HEK293 (cell line): ENCODE data around the gene AGRN.

Experiments
- GFI1B ChIP-seq: fragments of 450-650 bp; formaldehyde crosslinking; IDR thresholded peaks from 2 replicates; pipeline ENCODE4 v1.5.1; 2016; ENCODE audit warnings: missing biosample characterization, missing genetic modification characterization
- GLIS1 ChIP-seq: fragments of 450-650 bp; formaldehyde crosslinking; IDR thresholded peaks from 2 replicates; pipeline ENCODE4 v1.5.1; 2016; ENCODE audit warnings: missing biosample characterization, missing genetic modification characterization
- REPIN1 ChIP-seq: fragments of 450-650 bp; formaldehyde crosslinking; IDR thresholded peaks from 2 replicates; pipeline ENCODE4 v1.5.1; 2017; ENCODE audit warnings: missing biosample characterization, missing genetic modification characterization, low read depth
- SP2 ChIP-seq: fragments of 450-650 bp; formaldehyde crosslinking; IDR thresholded peaks from 2 replicates; pipeline ENCODE4 v1.5.1; 2016; ENCODE audit warnings: missing biosample characterization, missing genetic modification characterization
- TRIM28 ChIP-seq: IDR thresholded peaks from 2 replicates; pipeline ENCODE4 v1.6.1; 2011; ENCODE audit warnings: low read length, control low read depth, borderline replicate concordance
- ZBTB1 ChIP-seq: fragments of 450-650 bp; formaldehyde crosslinking; IDR thresholded peaks from 2 replicates; pipeline ENCODE4 v1.5.1; 2016; ENCODE audit warnings: missing biosample characterization, missing genetic modification characterization
- ZNF138 ChIP-seq: fragments of 450-650 bp; formaldehyde crosslinking; IDR thresholded peaks from 2 replicates; pipeline ENCODE4 v1.5.1; 2016; ENCODE audit warnings: missing biosample characterization, missing genetic modification characterization, borderline replicate concordance
- ZNF175 ChIP-seq: fragments of 450-650 bp; formaldehyde crosslinking; IDR thresholded peaks from 2 replicates; pipeline ENCODE4 v1.5.1; 2016; ENCODE audit warnings: missing biosample characterization, missing genetic modification characterization
- ZNF266 ChIP-seq: fragments of 450-650 bp; formaldehyde crosslinking; IDR thresholded peaks from 2 replicates; pipeline ENCODE4 v1.5.1; 2016; ENCODE audit warnings: missing biosample characterization, missing genetic modification characterization, low read depth
- ZNF292 ChIP-seq: fragments of 450-650 bp; formaldehyde crosslinking; IDR thresholded peaks from 2 replicates; pipeline ENCODE4 v1.5.1; 2016; ENCODE audit warnings: low read depth, missing biosample characterization, missing genetic modification characterization, borderline replicate concordance
- ZNF350 ChIP-seq: fragments of 450-650 bp; formaldehyde crosslinking; IDR thresholded peaks from 2 replicates; pipeline ENCODE4 v1.5.0; 2017; ENCODE audit warnings: missing biosample characterization, mild to moderate bottlenecking, missing genetic modification characterization
- ZNF473 ChIP-seq: fragments of 450-650 bp; formaldehyde crosslinking; IDR thresholded peaks from 2 replicates; pipeline ENCODE4 v1.5.1; 2017; ENCODE audit warnings: missing biosample characterization, missing genetic modification characterization
- ZNF548 ChIP-seq: fragments of 450-650 bp; formaldehyde crosslinking; IDR thresholded peaks from 2 replicates; pipeline ENCODE4 v1.5.1; 2016; ENCODE audit warnings: missing biosample characterization, missing genetic modification characterization
- ZNF600 ChIP-seq: fragments of 450-650 bp; formaldehyde crosslinking; IDR thresholded peaks from 2 replicates; pipeline ENCODE4 v1.5.1; 2016; ENCODE audit warnings: missing biosample characterization, missing genetic modification characterization
- ZNF610 ChIP-seq: fragments of 450-650 bp; formaldehyde crosslinking; IDR thresholded peaks from 2 replicates; pipeline ENCODE4 v1.5.1; 2016; ENCODE audit warnings: missing biosample characterization, missing genetic modification characterization, borderline replicate concordance
- ZNF701 ChIP-seq: fragments of 450-650 bp; formaldehyde crosslinking; IDR thresholded peaks from 2 replicates; pipeline ENCODE4 v1.5.1; 2016; ENCODE audit warnings: missing biosample characterization, missing genetic modification characterization
- ZXDB ChIP-seq: fragments of 450-650 bp; formaldehyde crosslinking; IDR thresholded peaks from 2 replicates; pipeline ENCODE4 v1.5.1; 2016; ENCODE audit warnings: missing biosample characterization, missing genetic modification characterization
- TF ChIP-seq, protein P1 (sequence below): fragments of 450-650 bp; formaldehyde crosslinking; IDR thresholded peaks from 2 replicates; pipeline ENCODE4 v1.5.1; 2016; ENCODE audit warnings: missing biosample characterization, missing genetic modification characterization
- TF ChIP-seq, protein P2 (sequence below): fragments of 450-650 bp; formaldehyde crosslinking; IDR thresholded peaks from 2 replicates; pipeline ENCODE4 v1.5.1; 2017; ENCODE audit warnings: missing biosample characterization, missing genetic modification characterization
- TF ChIP-seq, protein P3 (sequence below): fragments of 450-650 bp; formaldehyde crosslinking; conservative IDR thresholded peaks from 2 replicates; pipeline ENCODE4 v1.5.1; 2016; ENCODE audit warnings: low read depth, missing biosample characterization, missing genetic modification characterization
- TF ChIP-seq, protein P4 (sequence below): fragments of 450-650 bp; formaldehyde crosslinking; IDR thresholded peaks from 2 replicates; pipeline ENCODE4 v1.5.1; 2016; ENCODE audit warnings: missing biosample characterization, missing genetic modification characterization, borderline replicate concordance
- TF ChIP-seq, protein P5 (sequence below): fragments of 450-650 bp; formaldehyde crosslinking; IDR thresholded peaks from 2 replicates; pipeline ENCODE4 v1.5.1; 2016; ENCODE audit warnings: missing biosample characterization, missing genetic modification characterization
- TF ChIP-seq, protein P6 (sequence below): fragments of 450-650 bp; formaldehyde crosslinking; IDR thresholded peaks from 2 replicates; pipeline ENCODE4 v1.5.1; 2016; ENCODE audit warnings: missing biosample characterization, missing genetic modification characterization
- TF ChIP-seq, protein P7 (sequence below): fragments of 450-650 bp; IDR thresholded peaks from 2 replicates; pipeline ENCODE4 v1.5.1; 2018; ENCODE audit warnings: missing biosample characterization, missing genetic modification characterization

Gene AGRN

DNA sequence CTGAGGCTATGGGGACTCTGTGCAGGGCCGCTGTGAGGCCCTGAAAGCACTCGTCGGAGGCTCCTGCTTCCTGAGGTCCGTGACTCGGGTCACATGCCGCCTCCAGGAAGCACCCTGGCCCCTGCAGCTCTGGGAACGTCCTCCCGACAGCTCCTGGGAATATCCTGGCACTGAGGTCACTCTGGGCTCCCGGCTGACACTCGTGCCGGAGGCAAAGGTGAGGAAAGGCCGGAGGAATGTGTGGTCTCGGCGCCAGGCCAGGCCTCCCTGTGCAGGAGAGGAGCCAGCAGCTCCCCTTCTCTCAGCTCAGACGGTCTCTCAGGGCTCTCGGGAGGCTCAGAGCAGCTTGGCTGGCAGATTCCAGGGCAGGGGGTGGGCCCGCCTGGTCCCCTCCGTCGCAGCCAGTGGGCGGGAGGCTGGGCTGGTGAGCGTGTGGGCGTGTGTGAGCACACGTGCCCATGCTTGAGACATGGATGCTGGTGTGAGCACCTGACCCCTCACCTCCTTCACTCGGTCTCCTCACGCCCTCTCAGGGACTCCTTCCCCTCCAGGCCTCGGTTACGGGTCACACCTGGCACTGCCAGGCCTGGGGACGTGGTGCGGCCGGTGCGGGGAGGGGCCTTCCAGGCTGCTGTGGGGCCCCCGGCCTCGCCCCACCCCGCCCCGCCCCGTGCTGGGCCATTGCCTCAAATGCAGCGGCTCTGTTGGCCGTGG is 59.6 kb downstream of the AGRN start (continued):
- no peak for TF ChIP-seq ZNF701 (tag by site-specific recombination)
- no peak for TF ChIP-seq ZNF610 (tag by site-specific recombination)
- no peak for TF ChIP-seq ZNF473 (tag by site-specific recombination)
- TF ChIP-seq, protein P1, sequence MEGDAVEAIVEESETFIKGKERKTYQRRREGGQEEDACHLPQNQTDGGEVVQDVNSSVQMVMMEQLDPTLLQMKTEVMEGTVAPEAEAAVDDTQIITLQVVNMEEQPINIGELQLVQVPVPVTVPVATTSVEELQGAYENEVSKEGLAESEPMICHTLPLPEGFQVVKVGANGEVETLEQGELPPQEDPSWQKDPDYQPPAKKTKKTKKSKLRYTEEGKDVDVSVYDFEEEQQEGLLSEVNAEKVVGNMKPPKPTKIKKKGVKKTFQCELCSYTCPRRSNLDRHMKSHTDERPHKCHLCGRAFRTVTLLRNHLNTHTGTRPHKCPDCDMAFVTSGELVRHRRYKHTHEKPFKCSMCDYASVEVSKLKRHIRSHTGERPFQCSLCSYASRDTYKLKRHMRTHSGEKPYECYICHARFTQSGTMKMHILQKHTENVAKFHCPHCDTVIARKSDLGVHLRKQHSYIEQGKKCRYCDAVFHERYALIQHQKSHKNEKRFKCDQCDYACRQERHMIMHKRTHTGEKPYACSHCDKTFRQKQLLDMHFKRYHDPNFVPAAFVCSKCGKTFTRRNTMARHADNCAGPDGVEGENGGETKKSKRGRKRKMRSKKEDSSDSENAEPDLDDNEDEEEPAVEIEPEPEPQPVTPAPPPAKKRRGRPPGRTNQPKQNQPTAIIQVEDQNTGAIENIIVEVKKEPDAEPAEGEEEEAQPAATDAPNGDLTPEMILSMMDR (tag by site-specific recombination), result no peak
- TF ChIP-seq, protein P2, sequence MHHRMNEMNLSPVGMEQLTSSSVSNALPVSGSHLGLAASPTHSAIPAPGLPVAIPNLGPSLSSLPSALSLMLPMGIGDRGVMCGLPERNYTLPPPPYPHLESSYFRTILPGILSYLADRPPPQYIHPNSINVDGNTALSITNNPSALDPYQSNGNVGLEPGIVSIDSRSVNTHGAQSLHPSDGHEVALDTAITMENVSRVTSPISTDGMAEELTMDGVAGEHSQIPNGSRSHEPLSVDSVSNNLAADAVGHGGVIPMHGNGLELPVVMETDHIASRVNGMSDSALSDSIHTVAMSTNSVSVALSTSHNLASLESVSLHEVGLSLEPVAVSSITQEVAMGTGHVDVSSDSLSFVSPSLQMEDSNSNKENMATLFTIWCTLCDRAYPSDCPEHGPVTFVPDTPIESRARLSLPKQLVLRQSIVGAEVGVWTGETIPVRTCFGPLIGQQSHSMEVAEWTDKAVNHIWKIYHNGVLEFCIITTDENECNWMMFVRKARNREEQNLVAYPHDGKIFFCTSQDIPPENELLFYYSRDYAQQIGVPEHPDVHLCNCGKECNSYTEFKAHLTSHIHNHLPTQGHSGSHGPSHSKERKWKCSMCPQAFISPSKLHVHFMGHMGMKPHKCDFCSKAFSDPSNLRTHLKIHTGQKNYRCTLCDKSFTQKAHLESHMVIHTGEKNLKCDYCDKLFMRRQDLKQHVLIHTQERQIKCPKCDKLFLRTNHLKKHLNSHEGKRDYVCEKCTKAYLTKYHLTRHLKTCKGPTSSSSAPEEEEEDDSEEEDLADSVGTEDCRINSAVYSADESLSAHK (tag by site-specific recombination), result no peak; the same call in 1 of the 2 replicates
- TF ChIP-seq, protein P3, sequence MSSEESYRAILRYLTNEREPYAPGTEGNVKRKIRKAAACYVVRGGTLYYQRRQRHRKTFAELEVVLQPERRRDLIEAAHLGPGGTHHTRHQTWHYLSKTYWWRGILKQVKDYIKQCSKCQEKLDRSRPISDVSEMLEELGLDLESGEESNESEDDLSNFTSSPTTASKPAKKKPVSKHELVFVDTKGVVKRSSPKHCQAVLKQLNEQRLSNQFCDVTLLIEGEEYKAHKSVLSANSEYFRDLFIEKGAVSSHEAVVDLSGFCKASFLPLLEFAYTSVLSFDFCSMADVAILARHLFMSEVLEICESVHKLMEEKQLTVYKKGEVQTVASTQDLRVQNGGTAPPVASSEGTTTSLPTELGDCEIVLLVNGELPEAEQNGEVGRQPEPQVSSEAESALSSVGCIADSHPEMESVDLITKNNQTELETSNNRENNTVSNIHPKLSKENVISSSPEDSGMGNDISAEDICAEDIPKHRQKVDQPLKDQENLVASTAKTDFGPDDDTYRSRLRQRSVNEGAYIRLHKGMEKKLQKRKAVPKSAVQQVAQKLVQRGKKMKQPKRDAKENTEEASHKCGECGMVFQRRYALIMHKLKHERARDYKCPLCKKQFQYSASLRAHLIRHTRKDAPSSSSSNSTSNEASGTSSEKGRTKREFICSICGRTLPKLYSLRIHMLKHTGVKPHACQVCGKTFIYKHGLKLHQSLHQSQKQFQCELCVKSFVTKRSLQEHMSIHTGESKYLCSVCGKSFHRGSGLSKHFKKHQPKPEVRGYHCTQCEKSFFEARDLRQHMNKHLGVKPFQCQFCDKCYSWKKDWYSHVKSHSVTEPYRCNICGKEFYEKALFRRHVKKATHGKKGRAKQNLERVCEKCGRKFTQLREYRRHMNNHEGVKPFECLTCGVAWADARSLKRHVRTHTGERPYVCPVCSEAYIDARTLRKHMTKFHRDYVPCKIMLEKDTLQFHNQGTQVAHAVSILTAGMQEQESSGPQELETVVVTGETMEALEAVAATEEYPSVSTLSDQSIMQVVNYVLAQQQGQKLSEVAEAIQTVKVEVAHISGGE (tag by site-specific recombination), result no peak
- TF ChIP-seq SP2 (tag by site-specific recombination), result peak; percentile 84
- no peak for TF ChIP-seq ZNF266 (tag by site-specific recombination)
- no peak for TF ChIP-seq ZNF548
- TF ChIP-seq ZNF292 (tag by site-specific recombination), result no peak
- no peak for TF ChIP-seq TRIM28
- no peak for TF ChIP-seq GFI1B (tag by site-specific recombination)
- TF ChIP-seq, protein P4, sequence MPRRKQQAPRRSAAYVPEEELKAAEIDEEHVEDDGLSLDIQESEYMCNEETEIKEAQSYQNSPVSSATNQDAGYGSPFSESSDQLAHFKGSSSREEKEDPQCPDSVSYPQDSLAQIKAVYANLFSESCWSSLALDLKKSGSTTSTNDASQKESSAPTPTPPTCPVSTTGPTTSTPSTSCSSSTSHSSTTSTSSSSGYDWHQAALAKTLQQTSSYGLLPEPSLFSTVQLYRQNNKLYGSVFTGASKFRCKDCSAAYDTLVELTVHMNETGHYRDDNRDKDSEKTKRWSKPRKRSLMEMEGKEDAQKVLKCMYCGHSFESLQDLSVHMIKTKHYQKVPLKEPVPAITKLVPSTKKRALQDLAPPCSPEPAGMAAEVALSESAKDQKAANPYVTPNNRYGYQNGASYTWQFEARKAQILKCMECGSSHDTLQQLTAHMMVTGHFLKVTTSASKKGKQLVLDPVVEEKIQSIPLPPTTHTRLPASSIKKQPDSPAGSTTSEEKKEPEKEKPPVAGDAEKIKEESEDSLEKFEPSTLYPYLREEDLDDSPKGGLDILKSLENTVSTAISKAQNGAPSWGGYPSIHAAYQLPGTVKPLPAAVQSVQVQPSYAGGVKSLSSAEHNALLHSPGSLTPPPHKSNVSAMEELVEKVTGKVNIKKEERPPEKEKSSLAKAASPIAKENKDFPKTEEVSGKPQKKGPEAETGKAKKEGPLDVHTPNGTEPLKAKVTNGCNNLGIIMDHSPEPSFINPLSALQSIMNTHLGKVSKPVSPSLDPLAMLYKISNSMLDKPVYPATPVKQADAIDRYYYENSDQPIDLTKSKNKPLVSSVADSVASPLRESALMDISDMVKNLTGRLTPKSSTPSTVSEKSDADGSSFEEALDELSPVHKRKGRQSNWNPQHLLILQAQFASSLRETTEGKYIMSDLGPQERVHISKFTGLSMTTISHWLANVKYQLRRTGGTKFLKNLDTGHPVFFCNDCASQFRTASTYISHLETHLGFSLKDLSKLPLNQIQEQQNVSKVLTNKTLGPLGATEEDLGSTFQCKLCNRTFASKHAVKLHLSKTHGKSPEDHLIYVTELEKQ (tag by site-specific recombination), result no peak
- TF ChIP-seq, protein P5, sequence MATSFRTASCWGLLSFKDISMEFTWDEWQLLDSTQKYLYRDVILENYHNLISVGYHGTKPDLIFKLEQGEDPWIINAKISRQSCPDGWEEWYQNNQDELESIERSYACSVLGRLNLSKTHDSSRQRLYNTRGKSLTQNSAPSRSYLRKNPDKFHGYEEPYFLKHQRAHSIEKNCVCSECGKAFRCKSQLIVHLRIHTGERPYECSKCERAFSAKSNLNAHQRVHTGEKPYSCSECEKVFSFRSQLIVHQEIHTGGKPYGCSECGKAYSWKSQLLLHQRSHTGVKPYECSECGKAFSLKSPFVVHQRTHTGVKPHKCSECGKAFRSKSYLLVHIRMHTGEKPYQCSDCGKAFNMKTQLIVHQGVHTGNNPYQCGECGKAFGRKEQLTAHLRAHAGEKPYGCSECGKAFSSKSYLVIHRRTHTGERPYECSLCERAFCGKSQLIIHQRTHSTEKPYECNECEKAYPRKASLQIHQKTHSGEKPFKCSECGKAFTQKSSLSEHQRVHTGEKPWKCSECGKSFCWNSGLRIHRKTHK (tag by site-specific recombination), result no peak
- peak; percentile 99 for TF ChIP-seq GLIS1 (tag by site-specific recombination)
- peak; percentile 96 for TF ChIP-seq ZXDB
- TF ChIP-seq REPIN1 (tag by site-specific recombination), result no peak
- TF ChIP-seq ZNF350 (tag by site-specific recombination), result no peak
- TF ChIP-seq, protein P6, sequence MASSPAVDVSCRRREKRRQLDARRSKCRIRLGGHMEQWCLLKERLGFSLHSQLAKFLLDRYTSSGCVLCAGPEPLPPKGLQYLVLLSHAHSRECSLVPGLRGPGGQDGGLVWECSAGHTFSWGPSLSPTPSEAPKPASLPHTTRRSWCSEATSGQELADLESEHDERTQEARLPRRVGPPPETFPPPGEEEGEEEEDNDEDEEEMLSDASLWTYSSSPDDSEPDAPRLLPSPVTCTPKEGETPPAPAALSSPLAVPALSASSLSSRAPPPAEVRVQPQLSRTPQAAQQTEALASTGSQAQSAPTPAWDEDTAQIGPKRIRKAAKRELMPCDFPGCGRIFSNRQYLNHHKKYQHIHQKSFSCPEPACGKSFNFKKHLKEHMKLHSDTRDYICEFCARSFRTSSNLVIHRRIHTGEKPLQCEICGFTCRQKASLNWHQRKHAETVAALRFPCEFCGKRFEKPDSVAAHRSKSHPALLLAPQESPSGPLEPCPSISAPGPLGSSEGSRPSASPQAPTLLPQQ (tag by site-specific recombination), result peak; percentile 100
- TF ChIP-seq ZNF600 (tag by site-specific recombination), result peak; percentile 97
- TF ChIP-seq ZNF138 (tag by site-specific recombination), result no peak
- TF ChIP-seq, protein P7, sequence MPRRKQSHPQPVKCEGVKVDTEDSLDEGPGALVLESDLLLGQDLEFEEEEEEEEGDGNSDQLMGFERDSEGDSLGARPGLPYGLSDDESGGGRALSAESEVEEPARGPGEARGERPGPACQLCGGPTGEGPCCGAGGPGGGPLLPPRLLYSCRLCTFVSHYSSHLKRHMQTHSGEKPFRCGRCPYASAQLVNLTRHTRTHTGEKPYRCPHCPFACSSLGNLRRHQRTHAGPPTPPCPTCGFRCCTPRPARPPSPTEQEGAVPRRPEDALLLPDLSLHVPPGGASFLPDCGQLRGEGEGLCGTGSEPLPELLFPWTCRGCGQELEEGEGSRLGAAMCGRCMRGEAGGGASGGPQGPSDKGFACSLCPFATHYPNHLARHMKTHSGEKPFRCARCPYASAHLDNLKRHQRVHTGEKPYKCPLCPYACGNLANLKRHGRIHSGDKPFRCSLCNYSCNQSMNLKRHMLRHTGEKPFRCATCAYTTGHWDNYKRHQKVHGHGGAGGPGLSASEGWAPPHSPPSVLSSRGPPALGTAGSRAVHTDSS (tag by site-specific recombination), result no peak
- TF ChIP-seq ZBTB1, result no peak
- TF ChIP-seq ZNF175 (tag by site-specific recombination), result no peak
